ENCODE measurements around the gene ADGRV1. TPM values are rescaled to one million over a fixed set of nuclear protein-coding genes. Genes with fewer than 3 reads are reported as not detected.
A peak's percentile ranks its signal among the peaks of the same experiment; 100 is the strongest.

ADGRV1 gene
- total RNA-seq, 2 donors from 2014 or later, result 97.6 to 117 TPM

GRCh38 chr5:91095786-91096385, 537.3 kb downstream of the ADGRV1 start:
- no peaks in the 10 kb centered on the region for H3K4me1 ChIP-seq (ENCODE audit: control insufficient read depth, insufficient read depth, low read length)
- peaks cover 6% of the 10 kb centered on the region for H3K36me3 Mint-ChIP-seq (ENCODE audit: low read depth)
- H3K27ac Mint-ChIP-seq, result peak overlapping the region; percentile 76
- H3K36me3 ChIP-seq (ENCODE audit: control insufficient read depth, insufficient read depth, low read length), result no peaks in the 10 kb centered on the region
- H3K4me3 Mint-ChIP-seq, result no peak overlapping the region
- no peaks in the 10 kb centered on the region for H3K9me3 Mint-ChIP-seq
- H3K4me1 Mint-ChIP-seq, result peaks cover 16% of the 10 kb centered on the region
- H3K27me3 ChIP-seq (ENCODE audit: control insufficient read depth, insufficient read depth, low read length, poor library complexity, severe bottlenecking), result no peaks in the 10 kb centered on the region
- DNase-seq, result no peak
- H3K27me3 Mint-ChIP-seq (ENCODE audit: insufficient read depth), result no peaks in the 10 kb centered on the region
- TF ChIP-seq CTCF (conservative IDR thresholded peaks at IDR 0.05), result no peak
- H3K27ac ChIP-seq (ENCODE audit: low read depth, low read length), result no peak overlapping the region
- 72% methylated on average over 3 to 6 of the region's 6 CpGs for WGBS, 2 experiments (ENCODE audit: insufficient coverage in 1 of 2, insufficient read length in 1 of 2)
- no peaks in the 10 kb centered on the region for H3K9me3 ChIP-seq (ENCODE audit: control insufficient read depth, low read length)
- no peak overlapping the region for H3K9ac ChIP-seq (ENCODE audit: extremely low read depth, low read length, poor library complexity, severe bottlenecking)
- no peak overlapping the region for H3K4me3 ChIP-seq (ENCODE audit: low read length)

GRCh38 chr5:91098541-91098940, 539.9 kb downstream of the ADGRV1 start:
- no peak for TF ChIP-seq CTCF (conservative IDR thresholded peaks at IDR 0.05)
- Histone ChIP-seq H3K27me3 (ENCODE audit: control insufficient read depth, insufficient read depth, low read length, poor library complexity, severe bottlenecking) (no peaks in the 10 kb centered on the region), H3K36me3 (ENCODE audit: control insufficient read depth, insufficient read depth, low read length) (no peaks in the 10 kb centered on the region), H3K9me3 (ENCODE audit: control insufficient read depth, low read length) (no peaks in the 10 kb centered on the region), H3K27ac (ENCODE audit: low read depth, low read length) (no peak overlapping the region), H3K9ac (ENCODE audit: extremely low read depth, low read length, poor library complexity, severe bottlenecking) (no peak overlapping the region), H3K4me1 (ENCODE audit: control insufficient read depth, insufficient read depth, low read length) (no peaks in the 10 kb centered on the region), H3K4me3 (ENCODE audit: low read length) (no peak overlapping the region)
- WGBS, 2 experiments (ENCODE audit: insufficient coverage in 1 of 2, insufficient read length in 1 of 2), result 90 to 93% methylated on average over 2 to 3 of the region's 3 CpGs
- no peaks in the 10 kb centered on the region for H3K27me3 Mint-ChIP-seq (ENCODE audit: insufficient read depth)
- DNase-seq, result no peak
- no peaks in the 10 kb centered on the region for H3K9me3 Mint-ChIP-seq
- H3K4me3 Mint-ChIP-seq, result no peak overlapping the region
- peaks cover 12% of the 10 kb centered on the region for H3K4me1 Mint-ChIP-seq
- no peak overlapping the region for H3K27ac Mint-ChIP-seq
- H3K36me3 Mint-ChIP-seq (ENCODE audit: low read depth), result peaks cover 15% of the 10 kb centered on the region

GRCh38 chr5:91101600-91102379, 543.2 kb downstream of the ADGRV1 start:
- Histone ChIP-seq H3K27me3 (ENCODE audit: control insufficient read depth, insufficient read depth, low read length, poor library complexity, severe bottlenecking) (no peaks in the 10 kb centered on the region), H3K4me1 (ENCODE audit: control insufficient read depth, insufficient read depth, low read length) (no peaks in the 10 kb centered on the region), H3K36me3 (ENCODE audit: control insufficient read depth, insufficient read depth, low read length) (peaks cover 8% of the 10 kb centered on the region), H3K27ac (ENCODE audit: low read depth, low read length) (no peak overlapping the region), H3K9me3 (ENCODE audit: control insufficient read depth, low read length) (peaks cover 12% of the 10 kb centered on the region), H3K9ac (ENCODE audit: extremely low read depth, low read length, poor library complexity, severe bottlenecking) (no peak overlapping the region), H3K4me3 (ENCODE audit: low read length) (no peak overlapping the region)
- Mint-ChIP-seq H3K27ac (no peak overlapping the region), H3K36me3 (ENCODE audit: low read depth) (peaks cover 31% of the 10 kb centered on the region), H3K4me1 (peaks cover 4% of the 10 kb centered on the region), H3K27me3 (ENCODE audit: insufficient read depth) (no peaks in the 10 kb centered on the region), H3K9me3 (peaks cover 11% of the 10 kb centered on the region), H3K4me3 (no peak overlapping the region)
- WGBS, 2 experiments (ENCODE audit: insufficient coverage in 1 of 2, insufficient read length in 1 of 2), result 81% methylated on average over 6 to 8 of the region's 8 CpGs
- TF ChIP-seq CTCF (conservative IDR thresholded peaks at IDR 0.05), result peak; percentile 81
- DNase-seq, result peak; percentile 84

Data from endodermal cell (in vitro differentiated cells).